Large intestine (tissue), 3 donors: ENCODE results near the gene CD200. TPM values are rescaled to one million over a fixed set of nuclear protein-coding genes. Genes with fewer than 3 reads are reported as not detected.

Source experiments
- DNase-seq, 2 donors: peaks; one replicate each; pipeline versions ENCODE4 v3.0.0 to v3.0.0-alpha.2; 2013
- H3K27ac ChIP-seq: one replicate; pipeline ENCODE4 v1.5.1; 2013; ENCODE audit warnings: low read length
- H3K27me3 ChIP-seq: 2 replicates; pipeline ENCODE4 v1.6.1; 2013; ENCODE audit warnings: low read length; ENCODE audit not compliant: control insufficient read depth, insufficient read depth
- H3K36me3 ChIP-seq: 2 replicates; pipeline ENCODE4 v1.6.1; 2013; ENCODE audit warnings: low read length; ENCODE audit not compliant: control insufficient read depth, insufficient read depth
- H3K4me1 ChIP-seq: one replicate; pipeline ENCODE4 v1.6.1; 2013; ENCODE audit warnings: low read length; ENCODE audit not compliant: control insufficient read depth, insufficient read depth
- H3K4me3 ChIP-seq: one replicate; pipeline ENCODE4 v1.5.1; 2013; ENCODE audit warnings: low read length
- H3K9me3 ChIP-seq: one replicate; pipeline ENCODE4 v1.6.1; 2013; ENCODE audit warnings: mild to moderate bottlenecking, low read depth, low read length, moderate library complexity; ENCODE audit not compliant: control insufficient read depth
- WGBS: methylation state at CpG from one replicate; pipeline ENCODE4 v1.1.5; 2013; ENCODE audit warnings: low lambda C conversion rate; ENCODE audit not compliant: insufficient coverage; 5-methylcytosine and 5-hydroxymethylcytosine counted together
- polyA plus RNA-seq: library from polyadenylated mRNA; unstranded; fragments of 120-200 nt; gene quantifications from one replicate; pipeline ENCODE4 v1.2.1, GENCODE V29; 2013

Gene CD200
- polyA plus RNA-seq, 1 donor: 21.8 TPM

DNA sequence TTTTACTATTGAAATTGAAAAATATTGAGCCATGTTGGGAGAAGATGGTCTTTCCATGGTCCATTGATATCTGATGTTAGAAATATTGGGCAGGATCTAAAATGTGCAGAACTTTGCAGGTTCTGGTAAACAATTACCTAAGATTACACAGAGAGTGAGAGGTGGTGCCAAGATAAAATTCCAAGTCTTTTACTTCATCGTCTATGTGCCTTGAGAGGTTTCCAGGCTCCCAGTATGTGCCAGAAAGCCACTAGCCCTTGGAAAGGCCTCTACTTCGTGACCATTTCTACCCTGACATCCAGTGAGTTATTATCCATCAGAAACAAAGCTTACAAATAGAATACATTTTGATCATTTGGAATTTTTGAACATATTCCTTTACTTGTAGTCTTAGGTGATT, 27.6 kb downstream of the CD200 start:
- no peaks in the 10 kb centered on the region for H3K4me1 ChIP-seq
- no peak overlapping the region for H3K27ac ChIP-seq
- H3K9me3 ChIP-seq: no peaks in the 10 kb centered on the region
- WGBS: 60% methylated on average over 1 of the region's 2 CpGs
- no peaks in the 10 kb centered on the region for H3K27me3 ChIP-seq
- H3K4me3 ChIP-seq: no peak overlapping the region
- DNase-seq: no peak
- no peaks in the 10 kb centered on the region for H3K36me3 ChIP-seq

GRCh38 chr3:112362221-112362620, 29.3 kb downstream of the CD200 start:
- Histone ChIP-seq H3K27me3 (no peaks in the 10 kb centered on the region), H3K36me3 (no peaks in the 10 kb centered on the region), H3K4me1 (no peaks in the 10 kb centered on the region), H3K4me3 (no peak overlapping the region), H3K9me3 (no peaks in the 10 kb centered on the region), H3K27ac (no peak overlapping the region)
- 80% methylated on average over 1 of the region's 2 CpGs for WGBS
- DNase-seq: no peak

- no peaks in the 10 kb centered on the region for H3K9me3 ChIP-seq
- WGBS: 86% methylated on average over 1 of the region's 1 CpG
- H3K27ac ChIP-seq: no peak overlapping the region
- H3K27me3 ChIP-seq: no peaks in the 10 kb centered on the region
- H3K36me3 ChIP-seq: no peaks in the 10 kb centered on the region
- no peak overlapping the region for H3K4me3 ChIP-seq
- H3K4me1 ChIP-seq: no peaks in the 10 kb centered on the region
- no peak for DNase-seq
Measured at GRCh38 chr3:112364291-112364690, 31.3 kb downstream of the CD200 start.

- Histone ChIP-seq H3K4me3 (no peak overlapping the region), H3K27ac (no peak overlapping the region), H3K36me3 (no peaks in the 10 kb centered on the region), H3K9me3 (no peaks in the 10 kb centered on the region), H3K4me1 (no peaks in the 10 kb centered on the region), H3K27me3 (no peaks in the 10 kb centered on the region)
- WGBS: 90% methylated on average over 2 of the region's 2 CpGs
- no peak for DNase-seq
Measured at GRCh38 chr3:112365035-112365434, 32.1 kb downstream of the CD200 start.

- Histone ChIP-seq H3K27me3 (no peaks in the 10 kb centered on the region), H3K4me1 (no peaks in the 10 kb centered on the region), H3K9me3 (no peaks in the 10 kb centered on the region), H3K27ac (no peak overlapping the region), H3K36me3 (no peaks in the 10 kb centered on the region), H3K4me3 (no peak overlapping the region)
- 80% methylated on average over 1 of the region's 3 CpGs for WGBS
- no peak for DNase-seq
Measured at GRCh38 chr3:112365636-112366035, 32.7 kb downstream of the CD200 start.

GRCh38 chr3:112366522-112366921, 33.6 kb downstream of the CD200 start:
- Histone ChIP-seq H3K27ac (no peak overlapping the region), H3K36me3 (no peaks in the 10 kb centered on the region), H3K9me3 (no peaks in the 10 kb centered on the region), H3K4me1 (no peaks in the 10 kb centered on the region), H3K27me3 (no peaks in the 10 kb centered on the region), H3K4me3 (no peak overlapping the region)
- no peak for DNase-seq
- 86% methylated on average over 2 of the region's 3 CpGs for WGBS

DNA sequence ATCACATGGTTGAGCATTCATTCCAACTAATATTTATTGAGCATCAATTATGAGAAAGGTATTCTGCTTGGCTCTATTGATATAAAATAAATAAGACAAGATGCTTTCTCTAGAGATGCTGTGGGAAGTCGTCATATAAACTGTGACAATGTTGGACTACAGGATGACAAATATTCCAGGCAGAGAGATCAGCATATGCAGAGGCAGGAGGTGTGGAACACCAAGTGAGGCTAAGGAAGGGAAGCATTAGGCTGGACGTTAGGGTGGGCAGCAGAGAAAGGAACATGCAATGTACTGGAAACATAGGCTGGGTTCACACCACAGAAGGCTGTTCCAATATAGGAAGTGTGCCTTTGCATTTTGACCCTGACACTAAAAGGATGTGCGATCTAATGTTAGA, 38.6 kb downstream of the CD200 start:
- H3K9me3 ChIP-seq: no peaks in the 10 kb centered on the region
- H3K4me1 ChIP-seq: peaks cover 4% of the 10 kb centered on the region
- no peak overlapping the region for H3K27ac ChIP-seq
- no CpG with 5 or more reads among the region's 3 CpGs for WGBS
- H3K4me3 ChIP-seq: no peak overlapping the region
- no peaks in the 10 kb centered on the region for H3K36me3 ChIP-seq
- no peak for DNase-seq
- H3K27me3 ChIP-seq: no peaks in the 10 kb centered on the region

DNA sequence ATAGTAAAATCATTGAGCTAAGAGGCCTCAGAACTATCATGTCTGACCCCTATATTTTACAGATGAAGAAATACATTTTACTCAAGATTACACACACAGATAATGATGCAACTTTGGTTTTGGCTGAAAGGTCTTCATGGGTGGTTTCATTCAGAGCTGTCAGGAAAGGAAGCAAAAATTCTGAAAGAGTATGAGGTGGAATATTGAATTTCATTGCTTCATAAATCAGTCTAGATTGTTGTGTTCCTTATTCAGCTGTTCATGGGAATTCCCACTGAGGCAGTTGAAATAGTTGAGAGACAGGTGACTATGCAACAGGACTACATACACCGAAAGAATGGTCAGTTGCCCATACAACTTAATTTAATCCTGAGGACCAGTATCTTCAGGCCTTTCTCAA, 39.4 kb downstream of the CD200 start:
- Histone ChIP-seq H3K27ac (no peak overlapping the region), H3K27me3 (no peaks in the 10 kb centered on the region), H3K36me3 (no peaks in the 10 kb centered on the region), H3K4me1 (peaks cover 9% of the 10 kb centered on the region), H3K9me3 (no peaks in the 10 kb centered on the region), H3K4me3 (no peak overlapping the region)
- WGBS: no CpG with 5 or more reads among the region's 1 CpG
- no peak for DNase-seq

DNA sequence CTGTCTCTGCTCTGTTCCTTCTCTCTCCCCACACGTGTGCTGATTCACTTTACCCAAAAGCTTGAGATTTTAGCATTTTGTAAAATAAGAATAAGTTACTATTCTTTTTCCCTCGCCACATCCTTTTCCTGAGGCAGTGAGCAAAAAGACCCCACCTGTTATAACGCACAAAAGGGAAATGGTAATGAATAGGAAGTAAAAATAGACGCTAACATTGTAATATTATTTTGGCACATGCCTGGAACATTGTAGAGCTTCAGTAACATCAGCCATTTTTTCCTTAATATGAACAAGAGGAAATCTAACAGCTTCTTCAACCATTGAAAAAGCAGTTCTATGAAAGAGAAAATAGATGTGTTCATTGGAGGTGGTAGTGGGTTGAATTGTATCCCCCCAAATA, 40.5 kb downstream of the CD200 start:
- no peak overlapping the region for H3K27ac ChIP-seq
- 100% methylated on average over 1 of the region's 4 CpGs for WGBS
- H3K27me3 ChIP-seq: no peaks in the 10 kb centered on the region
- H3K9me3 ChIP-seq: no peaks in the 10 kb centered on the region
- no peak overlapping the region for H3K4me3 ChIP-seq
- DNase-seq: no peak
- no peaks in the 10 kb centered on the region for H3K36me3 ChIP-seq
- H3K4me1 ChIP-seq: peaks cover 9% of the 10 kb centered on the region

DNA sequence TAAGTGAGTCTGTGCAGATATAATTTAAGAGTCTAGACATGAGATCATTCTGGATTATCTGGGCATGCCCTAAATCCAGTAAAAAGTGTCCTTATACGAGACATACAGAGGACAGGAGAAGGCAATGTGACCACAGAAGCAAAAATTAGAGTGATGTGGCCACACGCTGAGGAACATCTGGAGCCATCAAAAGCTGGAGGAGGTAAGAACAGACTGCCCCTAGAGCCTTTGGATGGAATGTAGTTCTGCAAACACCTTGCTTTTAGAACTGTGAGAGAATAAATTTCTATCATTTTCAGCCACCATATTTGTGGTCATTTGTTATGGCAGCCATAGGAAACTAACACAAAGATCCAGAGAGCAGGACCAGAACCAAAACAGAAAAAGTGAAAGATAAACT, 41.0 kb downstream of the CD200 start:
- Histone ChIP-seq H3K36me3 (no peaks in the 10 kb centered on the region), H3K9me3 (no peaks in the 10 kb centered on the region), H3K4me3 (no peak overlapping the region), H3K27ac (no peak overlapping the region), H3K4me1 (peaks cover 9% of the 10 kb centered on the region), H3K27me3 (no peaks in the 10 kb centered on the region)
- WGBS: no CpG with 5 or more reads among the region's 2 CpGs
- no peak for DNase-seq

- no peaks in the 10 kb centered on the region for H3K27me3 ChIP-seq
- no peak overlapping the region for H3K4me3 ChIP-seq
- no peaks in the 10 kb centered on the region for H3K36me3 ChIP-seq
- no CpG with 5 or more reads among the region's 5 CpGs for WGBS
- no peak for DNase-seq
- no peaks in the 10 kb centered on the region for H3K9me3 ChIP-seq
- peaks cover 9% of the 10 kb centered on the region for H3K4me1 ChIP-seq
- H3K27ac ChIP-seq: no peak overlapping the region
Measured at GRCh38 chr3:112374333-112374734, 41.4 kb downstream of the CD200 start.
